ENCODE data around the gene TNNI3.

DNA sequence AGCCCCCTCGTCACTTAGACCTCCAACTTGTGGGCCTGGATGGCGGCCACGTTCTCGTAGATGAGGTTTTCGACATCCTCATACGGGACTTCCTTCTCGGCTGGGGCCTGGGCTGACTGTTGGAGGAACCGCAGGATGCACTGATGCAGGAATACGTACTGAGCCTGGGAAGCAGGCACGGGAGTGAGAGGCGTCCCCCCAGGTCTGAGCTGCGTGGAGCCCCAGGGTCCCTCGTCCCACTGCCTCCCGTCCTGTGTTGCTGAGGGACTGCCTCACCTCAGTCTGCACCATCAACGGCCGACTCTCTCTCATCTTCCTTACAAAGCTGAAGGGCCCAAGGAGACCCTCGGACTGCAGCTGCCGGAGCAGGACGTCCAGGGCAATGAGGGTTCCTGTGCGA, 24.2 kb upstream of the TNNI3 start:
- TF ChIP-seq POLR2A (IDR thresholded peaks at IDR 0.05): no peak
- TF ChIP-seq, protein P1, sequence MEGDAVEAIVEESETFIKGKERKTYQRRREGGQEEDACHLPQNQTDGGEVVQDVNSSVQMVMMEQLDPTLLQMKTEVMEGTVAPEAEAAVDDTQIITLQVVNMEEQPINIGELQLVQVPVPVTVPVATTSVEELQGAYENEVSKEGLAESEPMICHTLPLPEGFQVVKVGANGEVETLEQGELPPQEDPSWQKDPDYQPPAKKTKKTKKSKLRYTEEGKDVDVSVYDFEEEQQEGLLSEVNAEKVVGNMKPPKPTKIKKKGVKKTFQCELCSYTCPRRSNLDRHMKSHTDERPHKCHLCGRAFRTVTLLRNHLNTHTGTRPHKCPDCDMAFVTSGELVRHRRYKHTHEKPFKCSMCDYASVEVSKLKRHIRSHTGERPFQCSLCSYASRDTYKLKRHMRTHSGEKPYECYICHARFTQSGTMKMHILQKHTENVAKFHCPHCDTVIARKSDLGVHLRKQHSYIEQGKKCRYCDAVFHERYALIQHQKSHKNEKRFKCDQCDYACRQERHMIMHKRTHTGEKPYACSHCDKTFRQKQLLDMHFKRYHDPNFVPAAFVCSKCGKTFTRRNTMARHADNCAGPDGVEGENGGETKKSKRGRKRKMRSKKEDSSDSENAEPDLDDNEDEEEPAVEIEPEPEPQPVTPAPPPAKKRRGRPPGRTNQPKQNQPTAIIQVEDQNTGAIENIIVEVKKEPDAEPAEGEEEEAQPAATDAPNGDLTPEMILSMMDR (IDR thresholded peaks at IDR 0.05): no peak
- TF ChIP-seq EP300 (IDR thresholded peaks at IDR 0.05): no peak
- no peak for TF ChIP-seq POLR2AphosphoS5 (IDR thresholded peaks at IDR 0.05)
